ENCODE measurements around the gene COL4A3.
A peak's percentile ranks its signal among the peaks of the same experiment; 100 is the strongest.

The COL4A3 gene

DNA sequence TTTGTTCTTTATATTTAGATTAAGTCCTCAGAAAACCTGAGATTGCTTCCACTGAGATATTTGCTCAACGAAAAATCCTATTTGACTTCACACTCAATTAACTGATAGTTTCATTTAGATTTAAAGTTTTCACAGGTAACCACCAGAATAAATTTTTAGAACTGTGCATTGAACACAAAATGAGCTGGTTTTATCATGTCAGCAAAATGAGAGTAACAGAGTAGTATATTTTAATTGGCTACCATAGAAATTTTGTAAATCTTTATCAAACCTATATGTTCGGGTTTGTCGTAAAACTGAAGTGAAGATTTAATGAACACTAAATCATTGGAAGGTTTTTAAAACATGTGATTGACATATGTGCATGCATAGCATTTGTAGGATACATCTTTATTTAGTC, 127.9 kb downstream of the COL4A3 start:
- no peak for DNase-seq (ENCODE audit: low spot score)

DNA sequence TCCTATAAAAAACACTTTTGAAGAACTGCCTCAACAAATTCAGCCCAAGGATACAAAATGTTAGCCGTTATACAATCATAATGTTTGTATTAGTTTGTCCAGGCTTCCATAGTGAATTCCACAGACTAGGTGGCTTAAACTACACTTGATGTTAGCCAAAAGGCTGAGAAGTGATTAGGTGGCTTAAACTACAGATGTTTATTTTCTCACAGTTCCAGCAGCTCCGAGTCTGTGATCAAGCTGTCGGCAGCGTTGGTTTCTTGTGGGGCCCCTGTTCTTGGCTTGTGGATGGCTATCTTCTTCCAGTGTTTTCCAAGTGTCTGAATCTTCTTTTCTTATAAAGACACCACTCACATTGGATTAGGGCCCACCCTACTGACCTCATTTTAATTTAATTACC, 129.1 kb downstream of the COL4A3 start:
- no peak for DNase-seq (ENCODE audit: low spot score)

DNA sequence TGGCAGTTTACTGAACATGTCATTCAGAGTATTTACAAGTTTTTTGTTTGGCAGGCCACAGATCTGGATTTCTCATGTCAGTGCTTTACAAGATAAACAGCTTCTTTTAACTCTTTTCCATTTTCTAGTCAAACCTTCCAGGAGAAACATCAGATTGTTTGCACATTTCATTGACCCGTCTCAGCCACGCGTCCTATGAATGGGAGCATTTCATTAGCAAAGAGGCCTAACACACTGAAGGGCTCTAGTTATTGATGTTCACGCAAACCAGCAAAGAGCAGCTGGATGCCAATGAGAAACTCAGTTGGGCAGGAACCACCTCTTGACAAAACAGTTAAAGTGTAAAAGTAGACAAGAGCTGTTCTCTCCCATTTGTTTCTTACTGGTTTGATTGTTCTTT, 131.4 kb downstream of the COL4A3 start:
- DNase-seq (ENCODE audit: low spot score): no peak

DNA sequence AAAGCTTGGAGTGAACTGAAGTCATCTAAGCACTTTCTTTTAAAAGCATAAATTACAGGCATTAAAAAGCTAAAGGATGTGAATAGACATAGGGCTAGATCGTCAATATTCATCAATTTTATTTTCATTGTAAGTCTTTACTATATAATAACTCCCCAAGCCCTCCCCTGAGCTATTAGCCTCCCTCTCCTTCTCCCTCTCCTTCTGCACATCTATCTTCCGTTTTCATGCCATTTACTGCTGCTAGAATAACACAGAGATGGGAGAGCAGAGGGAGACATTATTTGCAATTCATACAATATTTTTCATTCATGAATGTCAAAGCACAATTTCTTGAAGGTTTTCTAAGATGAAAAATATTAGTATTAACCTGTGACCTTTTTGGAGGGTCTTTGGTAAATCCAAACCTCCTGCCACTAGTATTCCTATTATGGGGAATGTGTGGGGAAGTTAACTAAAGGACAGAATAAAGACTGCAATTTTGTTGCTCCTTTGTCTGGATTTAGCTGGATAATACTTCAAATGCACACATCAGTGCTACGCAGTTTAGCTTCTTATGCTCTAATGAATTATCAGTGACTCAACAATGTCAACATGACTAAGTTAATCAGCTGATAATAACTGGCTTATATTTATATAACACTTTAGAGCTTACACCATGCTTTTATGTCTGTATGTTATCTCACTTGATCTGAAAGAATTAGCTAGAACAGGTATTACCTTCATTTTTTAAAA, 132.4 kb downstream of the COL4A3 start:
- DNase-seq (ENCODE audit: low spot score): no peak

DNA sequence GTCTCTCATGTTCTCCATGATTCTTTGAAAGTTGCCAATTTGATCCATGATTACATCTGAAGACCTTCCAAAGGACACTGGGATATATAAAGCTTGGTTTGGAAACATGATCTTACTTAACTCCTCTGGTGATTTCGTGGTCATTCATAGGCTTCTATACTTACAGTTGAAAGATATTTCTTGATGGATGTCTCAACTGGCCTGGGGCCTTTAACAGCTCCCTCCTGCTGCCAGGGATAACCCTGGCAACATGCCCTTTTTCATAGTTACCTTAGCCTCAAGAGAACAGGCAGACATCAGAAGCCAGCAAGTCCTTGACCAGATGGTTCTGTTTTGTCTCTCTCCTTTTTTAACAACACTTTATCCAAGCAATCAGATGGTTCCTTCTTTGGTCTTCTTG, 137.1 kb downstream of the COL4A3 start:
- DNase-seq (ENCODE audit: low spot score): no peak

DNA sequence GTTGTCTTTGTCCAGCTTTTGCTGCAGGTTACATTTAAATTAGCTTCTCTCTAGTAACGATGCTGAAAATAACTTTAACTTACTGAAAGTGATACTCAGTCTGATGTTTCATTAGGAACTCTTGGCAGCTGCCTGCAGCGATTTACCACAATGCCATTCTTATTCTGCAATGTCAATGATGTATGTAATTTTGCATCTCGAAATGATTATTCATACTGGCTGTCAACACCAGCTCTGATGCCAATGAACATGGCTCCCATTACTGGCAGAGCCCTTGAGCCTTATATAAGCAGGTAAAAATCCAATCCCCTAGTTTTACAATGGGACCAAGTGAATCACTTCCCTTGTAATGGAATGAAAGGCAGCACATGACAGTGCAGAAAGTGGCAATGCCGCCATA, 144.4 kb downstream of the COL4A3 start:
- no peak for DNase-seq (ENCODE audit: low spot score)

DNA sequence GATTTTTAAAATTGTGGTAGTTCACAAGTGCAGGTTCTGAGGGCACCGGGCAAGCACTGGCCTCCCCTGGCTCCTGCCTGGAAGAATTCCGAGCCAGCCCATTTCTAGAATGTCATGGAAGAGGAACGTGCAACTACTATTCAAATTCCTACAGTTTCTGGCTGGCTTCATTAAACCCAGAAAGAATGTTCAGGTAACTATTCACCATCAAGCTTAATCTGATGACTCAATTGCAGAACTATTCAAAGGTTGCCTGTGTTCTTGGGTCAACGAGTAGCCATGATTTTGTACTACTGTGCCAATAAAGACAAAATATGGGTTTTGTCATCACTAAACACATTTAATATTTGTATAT, 146.3 kb downstream of the COL4A3 start:
- no peak for DNase-seq (ENCODE audit: low spot score)

DNA sequence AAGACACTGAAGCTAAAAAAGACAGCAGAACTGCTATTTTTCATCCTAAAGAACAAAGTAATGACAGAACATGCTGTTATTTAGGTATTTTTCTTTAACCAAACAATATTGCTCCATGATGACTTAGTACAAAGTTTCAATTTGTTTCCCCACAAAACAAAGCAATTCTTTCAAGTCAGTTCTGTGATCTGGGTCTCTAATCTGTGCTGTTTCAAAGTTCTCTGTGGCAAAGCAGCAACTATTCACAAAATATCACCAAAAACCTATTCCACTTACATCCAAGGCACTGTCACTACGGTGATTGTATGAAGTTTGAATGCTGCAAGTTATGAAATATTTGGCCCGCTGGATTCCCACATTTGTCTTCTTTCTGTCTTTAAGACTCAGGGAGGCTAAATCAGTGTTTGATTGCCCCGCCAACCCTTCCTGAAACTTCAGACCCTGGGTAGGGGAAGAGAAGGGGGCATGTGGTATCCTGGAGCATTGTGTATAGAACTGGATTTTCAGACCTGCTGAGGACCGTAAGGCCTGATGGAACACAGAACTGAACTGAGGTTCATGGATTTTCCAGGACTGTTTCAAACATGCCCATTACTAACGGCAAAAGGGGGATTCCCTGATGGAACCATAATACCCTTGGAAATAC, 147.6 kb downstream of the COL4A3 start:
- no peak for DNase-seq (ENCODE audit: low spot score)

DNA sequence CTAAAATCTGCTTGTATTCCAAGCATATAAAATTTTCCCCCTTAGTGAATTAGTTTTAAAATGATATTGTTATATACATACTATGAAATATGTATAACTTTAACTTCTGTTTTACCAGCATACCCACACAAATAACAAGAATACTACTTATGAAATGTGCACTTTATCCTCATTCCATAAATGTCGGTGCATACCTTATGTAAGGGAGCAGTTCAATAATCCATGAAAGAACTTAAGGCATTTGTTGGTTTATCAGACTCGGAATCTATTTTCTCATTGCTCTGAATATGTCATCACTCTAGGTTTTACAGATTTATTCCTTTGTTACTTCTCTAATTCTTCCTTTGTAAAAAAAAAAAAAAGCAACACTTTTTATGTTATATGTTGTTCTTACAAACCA, 148.2 kb downstream of the COL4A3 start:
- DNase-seq (ENCODE audit: low spot score): no peak

DNA sequence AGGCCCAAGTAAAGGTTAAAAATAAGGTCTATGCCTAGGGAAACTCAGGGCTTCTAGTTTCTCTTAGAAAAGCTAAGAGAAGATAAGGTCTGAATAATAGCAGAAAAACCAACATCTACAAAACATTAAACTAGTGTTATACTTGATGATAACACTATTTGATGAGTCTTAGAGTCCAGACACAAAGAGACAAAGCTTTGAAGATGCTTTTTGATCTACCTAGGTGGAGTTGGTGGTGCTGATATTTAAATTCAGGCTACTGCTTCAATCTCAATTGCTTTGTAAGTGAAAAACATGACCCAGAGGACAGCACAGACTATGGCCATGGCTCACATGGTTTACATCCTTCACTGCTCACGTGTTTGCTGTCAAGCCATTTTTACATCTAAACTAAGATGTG, 148.9 kb downstream of the COL4A3 start:
- no peak for DNase-seq (ENCODE audit: low spot score)

DNA sequence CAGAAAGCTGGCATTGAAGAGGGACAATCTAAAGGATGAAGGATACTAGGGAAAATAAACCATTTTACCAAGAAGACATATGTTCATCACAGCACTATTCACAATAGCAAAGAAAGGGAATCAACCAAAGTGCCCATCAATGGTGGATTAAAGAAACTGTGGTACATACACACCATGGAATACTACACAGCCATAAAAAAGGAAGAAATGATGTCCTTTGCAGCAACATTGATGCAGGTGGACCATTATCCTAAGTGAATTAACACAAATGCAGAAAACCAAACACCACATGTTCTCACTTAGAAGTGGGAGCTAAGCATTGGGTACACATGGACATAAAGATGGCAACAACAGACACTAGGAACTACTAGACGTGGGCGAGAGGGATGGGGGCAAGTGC, 153.4 kb downstream of the COL4A3 start:
- DNase-seq (ENCODE audit: low spot score): no peak

DNA sequence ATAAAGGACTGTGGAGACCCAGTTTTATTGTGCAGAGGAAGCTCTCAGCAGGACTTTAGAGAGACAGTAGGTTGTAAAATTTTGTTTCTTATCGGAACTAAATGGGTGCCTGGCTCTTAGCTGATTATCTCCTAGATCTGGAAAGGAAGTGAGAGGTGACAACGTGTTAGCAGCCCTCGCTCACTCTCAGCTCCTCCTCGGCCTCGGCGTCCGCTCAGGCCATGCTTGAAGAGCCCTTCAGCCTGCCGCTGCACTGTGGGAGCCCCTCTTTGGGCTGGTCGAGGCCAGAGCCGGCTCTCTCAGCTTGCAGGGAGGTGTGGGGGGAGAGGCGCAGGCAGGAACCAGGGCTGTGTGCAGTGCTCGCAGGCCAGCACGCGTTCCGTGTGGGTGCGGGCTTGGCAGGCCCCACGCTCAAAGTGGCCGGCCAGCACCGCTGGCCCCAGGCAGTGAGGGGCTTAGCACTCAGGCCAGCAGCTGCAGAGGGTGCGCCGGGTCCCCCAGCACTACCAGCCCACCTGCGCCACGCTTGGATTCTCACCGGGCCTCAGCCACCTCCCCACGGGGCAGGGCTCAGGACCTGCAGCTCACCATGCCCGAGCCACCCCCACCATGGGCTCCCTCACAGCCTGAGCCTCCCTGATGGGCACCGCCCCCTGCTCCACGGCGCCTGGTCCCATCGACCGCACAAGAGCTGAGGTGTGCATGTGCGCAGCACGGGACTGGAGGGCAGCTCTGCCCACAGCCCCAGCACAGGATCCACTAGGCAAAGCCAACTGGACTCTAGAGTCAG, 156.1 kb downstream of the COL4A3 start:
- no peak for DNase-seq (ENCODE audit: low spot score)

DNA sequence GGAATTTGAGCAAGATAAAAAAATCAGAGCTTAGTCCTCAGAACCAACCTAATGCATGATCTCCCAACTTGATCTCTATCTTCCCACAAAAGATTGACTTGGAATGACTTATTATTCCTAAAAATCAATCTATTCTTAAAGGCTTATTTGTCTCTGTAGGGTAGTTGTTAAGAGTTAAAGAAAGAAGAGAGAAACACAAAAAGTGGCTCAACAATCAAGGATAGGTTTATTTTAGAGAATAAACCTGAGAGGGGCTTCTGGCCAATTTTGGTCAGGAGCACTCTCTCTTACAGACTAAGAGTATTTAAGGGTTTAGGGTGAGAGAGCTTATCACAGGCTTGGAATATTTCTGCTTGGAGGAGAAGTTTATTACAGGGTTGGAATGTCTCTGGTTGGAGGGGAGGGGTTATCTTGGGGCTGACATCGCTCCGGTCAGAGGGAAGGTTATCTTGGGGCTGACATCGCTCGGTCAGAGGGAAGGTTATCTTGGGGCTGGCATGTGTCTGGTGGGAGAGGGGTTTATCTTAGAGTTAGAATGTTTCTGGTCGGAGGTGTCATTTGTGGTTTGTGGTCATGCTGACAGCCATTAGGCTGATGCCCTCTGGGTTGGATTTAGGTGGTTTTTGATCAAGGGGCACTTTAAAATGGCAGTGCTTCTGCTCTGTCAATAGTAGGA, 158.2 kb downstream of the COL4A3 start:
- no peak for DNase-seq (ENCODE audit: low spot score)

DNA sequence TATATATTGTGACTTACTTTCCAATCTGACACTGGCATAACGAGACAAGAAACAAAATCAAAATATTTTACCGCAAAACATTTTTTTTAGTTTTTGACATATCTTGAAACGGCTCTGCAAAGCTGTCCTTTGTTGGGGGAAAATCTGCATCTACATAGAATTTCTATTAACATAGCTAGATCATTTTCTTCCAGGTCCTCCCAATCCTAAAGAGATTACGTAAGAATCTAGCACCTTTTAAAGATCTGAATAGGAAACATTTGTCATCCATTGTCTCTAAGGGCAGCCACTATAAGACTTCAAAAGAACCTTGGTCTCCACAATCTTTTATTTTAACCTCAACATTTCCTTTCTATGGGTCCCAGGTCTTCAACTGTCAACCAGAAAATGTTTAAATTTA, 159.4 kb downstream of the COL4A3 start:
- DNase-seq (ENCODE audit: low spot score): no peak

DNA sequence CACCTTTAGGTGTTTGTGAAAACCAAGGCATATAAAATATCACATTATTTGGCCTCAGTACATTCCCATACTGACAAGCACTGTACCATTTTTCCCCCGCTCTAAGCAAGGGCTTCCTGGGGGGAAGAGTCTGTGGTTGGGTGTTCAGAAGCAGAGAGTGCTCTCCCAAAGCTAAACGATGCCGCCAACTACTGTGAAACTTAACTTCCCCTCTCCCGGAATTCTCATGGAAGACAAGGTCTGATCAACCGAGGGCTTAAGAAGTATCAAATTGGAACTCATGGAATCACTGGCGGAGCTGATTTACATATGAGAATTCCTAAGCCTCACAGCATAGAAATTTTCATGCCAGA, 160.2 kb downstream of the COL4A3 start:
- no peak for DNase-seq (ENCODE audit: low spot score)

DNA sequence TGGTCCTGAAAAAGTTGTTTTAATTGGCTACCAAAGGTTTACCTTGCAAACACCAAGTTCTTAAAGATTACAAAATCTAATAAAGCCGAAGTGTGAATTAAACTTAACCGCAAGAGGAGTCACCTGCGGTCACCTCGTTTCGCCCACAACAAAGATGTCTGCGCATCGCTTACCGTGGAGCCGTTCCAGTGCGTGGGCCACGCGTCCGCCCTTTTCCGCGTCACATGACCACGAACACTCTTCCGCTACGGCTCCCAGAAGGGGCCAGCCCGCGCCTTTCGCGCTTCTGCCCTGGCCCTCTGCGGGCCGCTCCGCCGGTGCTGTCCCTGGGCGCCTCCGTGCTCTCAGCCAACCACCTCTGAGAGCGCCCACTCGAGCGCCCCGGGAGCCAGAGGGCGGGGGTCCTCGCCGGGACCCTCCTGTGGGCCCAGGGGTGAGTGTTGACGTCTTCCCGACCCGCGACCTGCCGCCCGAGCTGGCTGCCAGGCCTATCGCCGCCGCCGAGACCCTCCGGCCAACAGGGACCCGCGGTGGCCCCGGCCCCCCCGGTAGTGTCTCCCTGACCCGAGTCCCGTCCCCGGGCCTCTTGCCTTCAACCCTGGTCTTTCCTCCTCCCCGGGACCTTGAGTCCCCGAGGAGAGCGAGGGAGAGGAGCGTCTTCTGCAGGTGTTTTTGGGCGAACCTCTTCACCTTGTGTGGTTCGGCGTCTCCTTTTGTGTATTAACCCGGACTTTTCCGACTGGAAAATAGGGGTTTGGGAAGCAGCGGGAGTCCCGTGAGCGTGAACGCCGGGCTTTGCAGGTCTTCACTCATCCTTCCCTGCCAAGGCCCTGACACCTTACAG, 160.8 kb downstream of the COL4A3 start, which contains the start of gene MFF:
TSS of gene MFF (plus strand) at position 257 of the 844 bp plus-strand sequence. CDS start 5,415 bp downstream, outside the sequence.
- DNase-seq (ENCODE audit: low spot score): peak; percentile 93

DNA sequence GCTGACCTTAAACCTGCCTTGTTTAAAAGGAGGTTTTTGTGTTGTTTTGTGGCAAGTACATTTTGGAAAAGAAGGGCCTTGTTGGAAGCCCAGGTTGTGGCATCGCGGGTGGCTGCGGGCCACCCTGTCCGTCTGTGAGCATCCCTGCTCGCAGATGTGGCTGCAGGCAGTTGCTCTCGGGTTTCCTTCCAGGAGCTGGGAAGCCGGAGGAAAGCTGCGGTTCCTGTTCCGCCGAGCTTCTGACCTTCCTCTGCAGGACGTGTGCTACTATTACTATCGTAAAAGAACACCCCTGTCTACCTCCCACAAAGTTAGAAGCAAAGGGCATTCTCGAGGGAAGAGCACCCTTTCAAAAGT, 161.4 kb downstream of the COL4A3 start:
- no peak for DNase-seq (ENCODE audit: low spot score)

DNA sequence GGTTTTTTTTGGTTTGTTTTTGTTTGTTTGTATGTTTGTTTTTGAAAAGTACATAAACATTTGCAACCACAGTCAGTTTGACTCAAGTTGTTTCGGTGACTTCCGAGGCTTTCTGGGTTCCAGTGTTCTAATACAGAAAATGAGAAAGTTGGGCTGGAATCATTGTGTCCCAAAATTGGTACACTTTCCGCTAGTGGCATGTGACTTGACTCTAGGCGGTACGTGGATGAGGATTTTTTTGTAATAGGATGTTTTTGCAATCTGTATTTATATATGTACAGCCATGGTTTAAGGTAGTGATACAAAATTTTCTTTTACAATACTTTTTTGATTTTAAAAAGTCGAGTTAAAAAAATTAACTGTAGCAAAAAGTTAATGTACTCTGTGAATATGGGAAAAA, 162.4 kb downstream of the COL4A3 start:
- no peak for DNase-seq (ENCODE audit: low spot score)

DNA sequence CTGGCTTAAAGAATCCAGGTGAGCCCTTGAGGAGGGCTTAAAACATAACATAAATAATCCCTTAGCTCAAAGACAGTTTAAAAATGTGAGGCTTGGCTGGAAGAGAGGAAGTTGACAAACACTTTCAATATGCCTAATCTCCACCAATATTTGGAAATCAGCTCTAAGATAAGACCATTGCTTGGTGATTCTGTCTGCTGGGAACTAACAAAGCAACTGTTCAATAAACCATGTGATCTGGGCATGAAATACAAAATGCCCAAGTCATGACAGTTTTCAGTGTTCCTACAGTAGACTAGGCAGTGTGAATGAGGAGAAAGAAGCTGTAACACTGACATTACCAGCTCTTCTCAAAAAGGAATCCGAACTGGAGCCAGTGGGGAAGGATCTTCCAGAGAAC, 171.3 kb downstream of the COL4A3 start:
- DNase-seq (ENCODE audit: low spot score): peak; percentile 49

DNA sequence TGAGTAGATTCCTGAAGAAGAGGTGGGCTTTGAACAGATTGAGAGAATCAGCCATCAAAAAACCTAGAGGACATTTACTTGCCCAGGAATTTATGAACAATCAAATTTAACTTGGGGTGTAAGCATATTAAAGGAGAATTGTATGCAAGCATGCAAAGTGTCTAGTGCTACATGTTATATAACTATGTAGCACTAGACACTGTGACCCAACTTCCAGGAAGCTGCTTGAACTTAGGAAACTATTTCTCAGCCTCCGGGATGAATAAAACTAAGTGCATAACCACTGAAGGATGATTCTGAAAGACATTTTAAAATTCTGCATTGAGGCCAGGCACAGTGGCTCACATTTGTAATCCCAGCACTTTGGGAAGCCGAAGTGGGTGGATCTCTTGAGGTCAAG, 173.0 kb downstream of the COL4A3 start:
- DNase-seq (ENCODE audit: low spot score): no peak

DNA sequence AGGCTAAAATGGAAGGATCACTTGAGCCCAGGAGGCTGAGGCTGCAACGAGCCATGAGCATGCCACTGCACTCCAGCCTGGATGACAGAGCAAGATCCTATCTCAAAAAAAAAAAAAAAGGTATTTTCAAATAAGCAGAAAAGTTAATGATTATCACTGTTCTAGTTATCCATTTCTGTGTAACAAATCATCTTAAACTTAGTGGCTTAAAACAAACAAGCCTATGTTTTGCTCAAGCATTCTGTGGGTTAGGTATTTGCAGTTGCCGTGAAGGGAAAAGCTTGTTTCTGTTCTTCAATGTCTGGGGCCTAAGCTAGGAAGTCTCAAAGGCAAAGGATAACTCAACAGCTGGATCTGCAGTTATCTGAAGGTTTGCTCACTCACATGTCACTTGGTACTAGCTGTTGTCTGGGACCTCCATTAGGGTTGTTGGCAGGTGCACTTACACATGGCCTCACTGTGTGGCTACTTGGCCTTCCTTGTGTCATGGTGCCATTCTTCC, 174.7 kb downstream of the COL4A3 start:
- no peak for DNase-seq (ENCODE audit: low spot score)

DNA sequence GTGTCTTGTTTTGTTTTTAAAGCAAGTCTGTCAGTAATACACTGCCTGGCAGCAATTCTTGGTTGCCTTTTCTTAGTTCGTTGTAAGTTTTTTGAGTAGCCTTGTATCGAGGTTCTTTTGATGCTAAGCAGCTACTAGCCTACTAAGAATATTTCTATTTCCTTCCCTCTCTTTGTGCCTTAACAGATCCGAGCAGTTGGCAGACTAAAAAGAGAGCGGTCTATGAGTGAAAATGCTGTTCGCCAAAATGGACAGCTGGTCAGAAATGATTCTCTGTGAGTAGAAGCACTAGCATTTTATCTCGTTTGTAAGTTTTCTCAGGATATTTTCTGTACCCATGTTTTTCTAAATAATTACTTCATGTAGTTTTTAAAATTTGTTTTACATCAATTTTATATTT, 175.7 kb downstream of the COL4A3 start:
- DNase-seq (ENCODE audit: low spot score): no peak
